HepG2 (cell line): ENCODE results near the gene HDGFL3. TPM values are rescaled to one million over a fixed set of nuclear protein-coding genes. Genes with fewer than 3 reads are reported as not detected.

ENCODE experiments used
- ATAC-seq: fragments of 200-7000 bp; cut with Tn5 transposase; 3 replicates; pipeline ENCODE4 v1.9.1; 2020; ENCODE audit warnings: mild to moderate bottlenecking, moderate library complexity
- Bru-seq: library from RNA; stranded (reverse); fragments of 400-500 nt; gene quantifications from one replicate; lab custom pipeline; 2021; lab: Mats Ljungman, UMichigan
- BruChase-seq, 2 experiments: library from RNA; stranded (reverse); fragments of 400-500 nt; gene quantifications; one replicate each; lab custom pipeline; 2021; lab: Mats Ljungman, UMichigan
- BruUV-seq: library from RNA; stranded (reverse); fragments of 400-500 nt; replicated peaks from 2 replicates; lab custom pipeline; 2021; lab: Mats Ljungman, UMichigan
- CTCF ChIA-PET: fragments of 300-600 bp; formaldehyde crosslinking; extraction: SDS; loops from one replicate; lab custom pipeline; 2021; ENCODE audit warnings: low total read pairs, inconsistent platforms, low intra/inter-chr PET ratio; lab: Yijun Ruan, JAX
- POLR2A ChIA-PET: fragments of 350-600 bp; sonication (Branson Sonifier 250); formaldehyde crosslinking; loops from one replicate; lab custom pipeline; 2020; ENCODE audit warnings: antibody characterized with exemption, inconsistent platforms; lab: Yijun Ruan, JAX
- DNase-seq: peaks from one replicate; pipeline ENCODE4 v3.0.0-alpha.2; 2015; ENCODE audit warnings: low spot score
- FAIRE-seq: peaks from 3 replicates; lab custom pipeline; 2011; peaks lifted over from hg19 to GRCh38; lab: Jason Lieb, UNC
- H2AFZ ChIP-seq: one replicate; pipeline ENCODE4 v1.6.1; 2011; ENCODE audit warnings: low read length, inconsistent platforms
- H3K27ac ChIP-seq: fragments of 300-600 bp; 3 replicates; pipeline ENCODE4 v1.8.0; 2011; ENCODE audit warnings: mixed run types, mild to moderate bottlenecking, mixed read lengths, low read length, inconsistent platforms; ENCODE audit not compliant: insufficient read depth; ENCODE audit errors: extremely low read length
- H3K27me3 ChIP-seq, 2 experiments: fragments of 200-600 bp in 1 of 2; 2 replicates in 1 of 2; 3 replicates in 1 of 2; pipeline versions ENCODE4 v1.6.0 to v1.8.0; 2011; ENCODE audit warnings: low read length in 2 of 2, mild to moderate bottlenecking in 2 of 2, moderate library complexity in 2 of 2, inconsistent platforms in 1 of 2; ENCODE audit not compliant: insufficient read depth in 2 of 2, control insufficient read depth in 1 of 2
- H3K36me3 ChIP-seq, 2 experiments: fragments of 200-600 bp in 1 of 2; replicated peaks in 1 of 2; 2 replicates in 1 of 2; 3 replicates in 1 of 2; pipeline versions ENCODE4 v1.5.1 to v1.8.0; 2011; ENCODE audit warnings: low read length in 2 of 2, inconsistent platforms in 1 of 2; ENCODE audit not compliant: insufficient read depth in 2 of 2, control insufficient read depth in 1 of 2
- H3K4me1 ChIP-seq: 2 replicates; pipeline ENCODE4 v1.5.1; 2012; ENCODE audit warnings: low read length, inconsistent platforms; ENCODE audit not compliant: insufficient read depth
- H3K4me2 ChIP-seq: 2 replicates; pipeline ENCODE4 v1.6.0; 2011; ENCODE audit warnings: low read depth, low read length, inconsistent platforms
- H3K4me3 ChIP-seq, 3 experiments: fragments of 200-600 bp in 1 of 3; sonication (generic), shearing (Covaris generic) in 1 of 3; replicated peaks in 1 of 3; 2 replicates each; pipeline ENCODE4 v1.5.1; 2011 to 2016; ENCODE audit warnings: low read length in 3 of 3, inconsistent platforms in 2 of 3, low read depth in 2 of 3, mild to moderate bottlenecking in 2 of 3, control low read depth in 1 of 3, mixed read lengths in 1 of 3; ENCODE audit not compliant: insufficient read depth in 1 of 3
- H3K79me2 ChIP-seq: one replicate; pipeline ENCODE4 v1.6.1; 2011; ENCODE audit warnings: low read length, inconsistent platforms; ENCODE audit not compliant: insufficient read depth
- H3K9ac ChIP-seq: 2 replicates; pipeline ENCODE4 v1.6.0; 2011; ENCODE audit warnings: mild to moderate bottlenecking, low read depth, low read length, inconsistent platforms; ENCODE audit not compliant: insufficient read depth
- H3K9me3 ChIP-seq: 2 replicates; pipeline ENCODE4 v1.5.1; 2012; ENCODE audit warnings: mild to moderate bottlenecking, low read length
- H4K20me1 ChIP-seq: 2 replicates; pipeline ENCODE4 v1.6.0; 2011; ENCODE audit warnings: inconsistent platforms, mild to moderate bottlenecking, low read length, moderate library complexity; ENCODE audit not compliant: insufficient read depth
- AGO1 ChIP-seq: fragments of 200-400 bp; formaldehyde crosslinking; IDR thresholded peaks from 2 replicates; pipeline ENCODE4 v1.6.1; 2017; ENCODE audit warnings: mild to moderate bottlenecking, low read depth, low read length, moderate library complexity; ENCODE audit not compliant: poor library complexity, severe bottlenecking
- ARHGAP35 ChIP-seq: sonication (generic); formaldehyde crosslinking; IDR thresholded peaks from 2 replicates; pipeline ENCODE4 v1.9.0; 2022; ENCODE audit warnings: mild to moderate bottlenecking, inconsistent platforms, moderate library complexity, missing genetic modification reagents, borderline replicate concordance
- CTCF ChIP-seq: sonication (generic); formaldehyde crosslinking; IDR thresholded peaks from 2 replicates; pipeline ENCODE4 v1.5.0; 2020; ENCODE audit warnings: mild to moderate bottlenecking, missing genetic modification reagents, moderate library complexity
- HNRNPH1 ChIP-seq: fragments of 200-400 bp; formaldehyde crosslinking; optimal IDR thresholded peaks from 2 replicates; pipeline ENCODE3; 2017; ENCODE audit warnings: mild to moderate bottlenecking, low read depth, low read length
- HNRNPLL ChIP-seq: fragments of 200-400 bp; formaldehyde crosslinking; IDR thresholded peaks from 2 replicates; pipeline ENCODE4 v1.6.1; 2017; ENCODE audit warnings: mild to moderate bottlenecking, low read depth, low read length; ENCODE audit not compliant: poor library complexity, severe bottlenecking
- NCOA5 ChIP-seq: sonication (generic); formaldehyde crosslinking; IDR thresholded peaks from 2 replicates; pipeline ENCODE4 v1.4.0; 2020; ENCODE audit warnings: missing genetic modification reagents
- PAF1 ChIP-seq: IDR thresholded peaks from 2 replicates; pipeline ENCODE4 v1.6.1; 2016; ENCODE audit warnings: missing genetic modification reagents, missing compliant biosample characterization
- PAX8 ChIP-seq: sonication (generic); formaldehyde crosslinking; IDR thresholded peaks from 2 replicates; pipeline ENCODE4 v1.8.0; 2022; ENCODE audit warnings: mild to moderate bottlenecking, missing genetic modification reagents, borderline replicate concordance
- THYN1 ChIP-seq: sonication (generic); formaldehyde crosslinking; IDR thresholded peaks from 2 replicates; pipeline ENCODE4 v1.8.1; 2023; ENCODE audit warnings: low read depth, mild to moderate bottlenecking, moderate library complexity, missing genetic modification reagents, borderline replicate concordance
- ZBTB8A ChIP-seq: sonication (generic); formaldehyde crosslinking; IDR thresholded peaks from 2 replicates; pipeline ENCODE4 v1.4.0; 2020; ENCODE audit warnings: mild to moderate bottlenecking, low read depth, missing genetic modification reagents, borderline replicate concordance
- ZGPAT ChIP-seq: IDR thresholded peaks from 2 replicates; pipeline ENCODE4 v1.6.1; 2016; ENCODE audit warnings: mild to moderate bottlenecking
- ZNF20 ChIP-seq: sonication (generic); formaldehyde crosslinking; IDR thresholded peaks from 2 replicates; pipeline ENCODE4 v1.4.0; 2020; ENCODE audit warnings: mild to moderate bottlenecking, moderate library complexity, missing genetic modification reagents
- ZNF709 ChIP-seq: sonication (generic); formaldehyde crosslinking; IDR thresholded peaks from 2 replicates; pipeline ENCODE4 v1.5.0; 2020; ENCODE audit warnings: mild to moderate bottlenecking, missing genetic modification reagents
- WGBS: methylation state at CpG from one replicate; pipeline ENCODE4 v1.1.6; 2017; ENCODE audit warnings: low lambda C conversion rate; 5-methylcytosine and 5-hydroxymethylcytosine counted together
- in situ Hi-C: cut with HindIII; loops from 2 replicates; pipeline ENCODE4 v1.10.0; 2017; ENCODE audit warnings: low pct_unique_long_range_greater_than_20kb; ENCODE audit not compliant: extremely low pct_ligation_motif_present
- intact Hi-C: fragments of 100-400 bp; cut with micrococcal nuclease; formaldehyde crosslinking; loops from one replicate; pipeline ENCODE4 v1.10.0; 2022; ENCODE audit not compliant: unreplicated experiment
- long read RNA-seq, 2 experiments: library from RNA in 1 of 2; library from polyadenylated mRNA in 1 of 2; stranded (forward) in 1 of 2; unstranded in 1 of 2; transcript quantifications; one replicate each; pipeline ENCODE4 v2.0.0, GENCODE V29; 2019 to 2022
- polyA minus RNA-seq, 3 experiments: library from RNA; depleted of rRNA, polyadenylated mRNA; stranded (reverse); fragments of >200 nt; gene quantifications; 2 replicates each; pipeline ENCODE4 v1.2.3, GENCODE V29; 2011; ENCODE audit warnings: low replicate concordance in 1 of 3
- polyA plus RNA-seq, 8 experiments: library from polyadenylated mRNA; depleted of rRNA in 3 of 8; stranded (reverse) in 7 of 8; unstranded in 1 of 8; fragments of >200 nt; fragmentation: Illumina TruSeq in 4 of 8; extraction: Trizol in 4 of 8; gene quantifications; 2 replicates each; pipeline versions ENCODE4 v1.2.1 to v1.2.3, GENCODE V29; 2011 to 2016; ENCODE audit warnings: low read depth in 4 of 8, missing spikeins in 1 of 8, mixed read lengths in 1 of 8; ENCODE audit not compliant: insufficient read depth in 1 of 8
- total RNA-seq, 5 experiments: library from RNA; depleted of rRNA; stranded (reverse); fragments of >200 nt; fragmentation: Illumina TruSeq; extraction: Trizol; gene quantifications; 2 replicates each; pipeline ENCODE4 v1.2.3, GENCODE V29; 2016; ENCODE audit warnings: low read depth in 1 of 5

Gene HDGFL3
- total RNA-seq (2016; rRNA removed; fragmentation: Illumina TruSeq; extraction: Trizol), result 0.07 and 0.09 TPM in 2 replicates
- total RNA-seq (2016; cell fraction: cytosol; rRNA removed; fragmentation: Illumina TruSeq; extraction: Trizol; ENCODE audit: low read depth), result 0.09 TPM in 1 of 2 replicates, not detected in the other
- 0.41 and 0.49 TPM in 2 replicates for total RNA-seq (2016; cell fraction: insoluble cytoplasmic fraction; rRNA removed; fragmentation: Illumina TruSeq; extraction: Trizol)
- total RNA-seq (2016; cell fraction: membrane; rRNA removed; fragmentation: Illumina TruSeq; extraction: Trizol), result 0.59 and 0.83 TPM in 2 replicates
- total RNA-seq (2016; cell fraction: nucleus; rRNA removed; fragmentation: Illumina TruSeq; extraction: Trizol), result 0.25 and 0.31 TPM in 2 replicates
- 0.01 and 0.07 TPM in 2 replicates for polyA plus RNA-seq (2011; rRNA removed)
- polyA plus RNA-seq (2011; cell fraction: cytosol; rRNA removed), result under 0.01 TPM in 2 replicates
- polyA plus RNA-seq (2011; cell fraction: nucleus; rRNA removed), result not detected in 2 replicates
- polyA plus RNA-seq (2012), result 0.05 and 0.17 TPM in 2 replicates
- polyA plus RNA-seq (2016; cell fraction: cytosol; fragmentation: Illumina TruSeq; extraction: Trizol; ENCODE audit: low read depth), result 0.32 and 0.78 TPM in 2 replicates
- 0.28 and 0.44 TPM in 2 replicates for polyA plus RNA-seq (2016; cell fraction: insoluble cytoplasmic fraction; fragmentation: Illumina TruSeq; extraction: Trizol; ENCODE audit: low read depth)
- 0.14 and 0.17 TPM in 2 replicates for polyA plus RNA-seq (2016; cell fraction: membrane; fragmentation: Illumina TruSeq; extraction: Trizol; ENCODE audit: low read depth)
- polyA plus RNA-seq (2016; cell fraction: nucleus; fragmentation: Illumina TruSeq; extraction: Trizol; ENCODE audit: insufficient read depth, low read depth), result 0.03 and 0.19 TPM in 2 replicates
- polyA minus RNA-seq (2011; rRNA and poly(A)+ RNA removed; ENCODE audit: low replicate concordance), result 2.6 TPM in 1 of 2 replicates, not detected in the other
- polyA minus RNA-seq (2011; cell fraction: cytosol; rRNA and poly(A)+ RNA removed), result not detected in 2 replicates
- polyA minus RNA-seq (2011; cell fraction: nucleus; rRNA and poly(A)+ RNA removed), result under 0.01 and 0.12 TPM in 2 replicates
- Bru-seq, nascent RNA, result percentile 14 among the genes with signal in this experiment
- percentile 14 among the genes with signal in this experiment for BruChase-seq, experiment 1, labeled RNA remaining after a 6-hour chase
- BruChase-seq, experiment 2, labeled RNA remaining after a 2-hour chase, result percentile 15 among the genes with signal in this experiment
- long read RNA-seq, experiment 1, result 0 reads
- long read RNA-seq, experiment 2, result 0 reads

DNA sequence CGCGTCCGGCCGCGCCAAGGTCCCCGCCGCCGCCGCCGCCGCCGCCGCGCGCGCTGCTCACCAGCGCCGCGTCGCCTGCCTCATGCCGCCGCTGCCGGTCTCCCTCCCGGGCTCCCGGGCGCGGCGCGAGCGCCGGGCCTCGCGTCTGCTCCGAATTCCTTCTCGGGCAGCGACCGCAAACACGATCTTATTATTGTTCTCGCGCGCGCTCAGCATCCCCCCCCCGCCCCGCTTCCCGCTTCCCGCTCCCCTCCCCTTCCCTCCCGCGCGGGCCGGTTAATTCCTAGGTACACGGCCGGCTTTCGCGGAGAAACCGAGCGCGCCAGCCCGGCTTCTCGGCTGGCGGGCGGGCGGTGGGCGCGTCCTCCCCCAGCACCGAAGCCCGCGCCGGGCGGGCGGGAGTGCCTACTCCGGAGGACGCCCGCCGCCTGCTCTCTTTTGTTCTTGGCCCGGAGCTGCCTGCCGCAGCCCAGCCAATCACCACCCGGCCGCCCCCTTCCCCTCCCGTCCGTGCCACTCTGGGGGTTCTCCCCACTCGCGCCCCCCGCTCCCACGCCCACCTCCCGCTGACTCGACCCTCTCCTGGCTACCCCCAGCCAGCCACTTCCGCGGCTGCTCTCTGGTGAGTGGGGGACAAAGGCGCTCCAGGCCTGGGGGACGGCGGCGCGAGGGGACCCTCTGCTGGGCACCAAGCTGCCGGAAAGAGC lies at the start of gene HDGFL3:
HDGFL3 (minus strand) TSS at position 164 of the 707 bp plus-strand sequence. CDS start 409 bp downstream, outside the sequence.
- 8% methylated on average over 35 of the region's 94 CpGs for WGBS
- no peak for TF ChIP-seq ZNF20 (CRISPR knock-in tag)
- no peak for TF ChIP-seq ARHGAP35
- TF ChIP-seq PAF1 (CRISPR knock-in tag), result no peak
- TF ChIP-seq ZNF709 (CRISPR knock-in tag), result no peak
- no peak for TF ChIP-seq THYN1 (CRISPR knock-in tag)
- TF ChIP-seq AGO1, result peak; percentile 15
- TF ChIP-seq CTCF (CRISPR knock-in tag), result peak; percentile 23; the same call in 1 of the 2 replicates
- TF ChIP-seq NCOA5 (CRISPR knock-in tag), result no peak
- TF ChIP-seq HNRNPH1, result no peak
- no peak for TF ChIP-seq ZBTB8A
- no peak for TF ChIP-seq ZGPAT
- TF ChIP-seq PAX8 (CRISPR knock-in tag), result no peak
- TF ChIP-seq HNRNPLL, result peak; percentile 17

More for the DNA sequence above, at the start of gene HDGFL3:
- no peak for DNase-seq
- no peak within 1 kb of the TSS for H3K9ac ChIP-seq
- peak within 1 kb of the TSS; percentile 42 for H3K4me2 ChIP-seq
- POLR2A ChIA-PET, result no interaction called here
- peaks cover 3 to 35% of the 10 kb centered on the region in 2 experiments; a peak in 4 of 5 replicates for H3K27me3 ChIP-seq
- no peak within 1 kb of the TSS for H3K27ac ChIP-seq
- H3K79me2 ChIP-seq, result no peaks in the 10 kb centered on the region
- no peak within 1 kb of the TSS for H2AFZ ChIP-seq
- no peaks in the 10 kb centered on the region for H3K36me3 ChIP-seq
- BruUV-seq, result no TSS peak
- no peaks in the 10 kb centered on the region for H3K9me3 ChIP-seq
- CTCF ChIA-PET, result no interaction called here
- no peaks in the 10 kb centered on the region for H4K20me1 ChIP-seq
- in situ Hi-C loops (no loop called here), intact Hi-C loops (loop anchor here (5.0 kb wide), 1 partner anchor 141 kb away; the partner anchor contains the start of gene BTBD1)
- no peak for FAIRE-seq
- H3K4me1 ChIP-seq, result no peaks in the 10 kb centered on the region
- H3K4me3 ChIP-seq, result peak within 1 kb of the TSS in 2 of 3 experiments; percentile 34 to 52; a peak in 3 of 6 replicates
- peak; percentile 78 for ATAC-seq
